HepG2 (cell line): ENCODE results near the gene SNX3. TPM values are rescaled to one million over a fixed set of nuclear protein-coding genes. Genes with fewer than 3 reads are reported as not detected.
A peak's percentile ranks its signal among the peaks of the same experiment; 100 is the strongest.

ENCODE experiments used
- AKAP8 ChIP-seq: sonication (generic); formaldehyde crosslinking; IDR thresholded peaks from 2 replicates; pipeline ENCODE4 v1.5.1; 2020; ENCODE audit warnings: mild to moderate bottlenecking, missing genetic modification reagents
- DZIP1 ChIP-seq: sonication (generic); formaldehyde crosslinking; IDR thresholded peaks from 2 replicates; pipeline ENCODE4 v1.5.0; 2020; ENCODE audit warnings: mild to moderate bottlenecking, missing genetic modification reagents
- FOXP4 ChIP-seq: sonication (generic); formaldehyde crosslinking; IDR thresholded peaks from 2 replicates; pipeline ENCODE4 v1.4.0; 2020; ENCODE audit warnings: missing genetic modification reagents
- GMEB1 ChIP-seq: sonication (generic); formaldehyde crosslinking; IDR thresholded peaks from 2 replicates; pipeline ENCODE4 v1.5.1; 2020; ENCODE audit warnings: missing genetic modification reagents, mild to moderate bottlenecking, borderline replicate concordance
- ISL2 ChIP-seq: sonication (generic); formaldehyde crosslinking; IDR thresholded peaks from 2 replicates; pipeline ENCODE4 v1.5.0; 2020; ENCODE audit warnings: missing genetic modification reagents
- KLF6 ChIP-seq: IDR thresholded peaks from 2 replicates; pipeline ENCODE4 v1.8.0; 2016; ENCODE audit warnings: missing biosample characterization, missing genetic modification reagents
- MXI1 ChIP-seq: IDR thresholded peaks from 3 replicates; pipeline ENCODE4 v1.6.1; 2012; ENCODE audit warnings: low read depth, low read length, inconsistent platforms, borderline replicate concordance
- NRL ChIP-seq: sonication (generic); formaldehyde crosslinking; IDR thresholded peaks from 2 replicates; pipeline ENCODE4 v1.5.0; 2020; ENCODE audit warnings: missing genetic modification reagents, mild to moderate bottlenecking, moderate library complexity, borderline replicate concordance
- TOPORS ChIP-seq: sonication (generic); formaldehyde crosslinking; IDR thresholded peaks from 2 replicates; pipeline ENCODE4 v1.8.0; 2023; ENCODE audit warnings: mild to moderate bottlenecking, missing genetic modification reagents
- U2AF2 ChIP-seq: fragments of 200-400 bp; formaldehyde crosslinking; IDR thresholded peaks from 2 replicates; pipeline ENCODE4 v1.6.1; 2017; ENCODE audit warnings: low read depth, mild to moderate bottlenecking, low read length
- ZNF737 ChIP-seq: sonication (generic); formaldehyde crosslinking; IDR thresholded peaks from 2 replicates; pipeline ENCODE4 v1.5.0; 2020; ENCODE audit warnings: missing genetic modification reagents, mild to moderate bottlenecking, borderline replicate concordance
- ZNF784 ChIP-seq: sonication (generic); formaldehyde crosslinking; IDR thresholded peaks from 2 replicates; pipeline ENCODE4 v1.5.1; 2020; ENCODE audit warnings: missing genetic modification reagents, mild to moderate bottlenecking, borderline replicate concordance
- ZNF83 ChIP-seq: sonication (generic); formaldehyde crosslinking; IDR thresholded peaks from 2 replicates; pipeline ENCODE4 v1.4.0; 2020; ENCODE audit warnings: missing genetic modification reagents, mild to moderate bottlenecking, borderline replicate concordance
- ZNF883 ChIP-seq: sonication (generic); formaldehyde crosslinking; IDR thresholded peaks from 2 replicates; pipeline ENCODE4 v1.5.1; 2020; ENCODE audit warnings: mild to moderate bottlenecking, missing genetic modification reagents; ENCODE audit errors: not compliant biosample characterization
- ZUFSP ChIP-seq: sonication (generic); formaldehyde crosslinking; IDR thresholded peaks from 2 replicates; pipeline ENCODE4 v1.9.0; 2021; ENCODE audit warnings: missing genetic modification reagents, mild to moderate bottlenecking, borderline replicate concordance
- polyA plus RNA-seq, 8 experiments: library from polyadenylated mRNA; depleted of rRNA in 3 of 8; stranded (reverse) in 7 of 8; unstranded in 1 of 8; fragments of >200 nt; fragmentation: Illumina TruSeq in 4 of 8; extraction: Trizol in 4 of 8; gene quantifications; 2 replicates each; pipeline versions ENCODE4 v1.2.1 to v1.2.3, GENCODE V29; 2011 to 2016; ENCODE audit warnings: low read depth in 4 of 8, missing spikeins in 1 of 8, mixed read lengths in 1 of 8; ENCODE audit not compliant: insufficient read depth in 1 of 8
- total RNA-seq, 5 experiments: library from RNA; depleted of rRNA; stranded (reverse); fragments of >200 nt; fragmentation: Illumina TruSeq; extraction: Trizol; gene quantifications; 2 replicates each; pipeline ENCODE4 v1.2.3, GENCODE V29; 2016; ENCODE audit warnings: low read depth in 1 of 5
- TF ChIP-seq, protein P1 (sequence below): fragments of 450-650 bp; IDR thresholded peaks from 2 replicates; pipeline ENCODE4 v1.6.1; 2016

SNX3 gene
- total and polyA plus RNA-seq, 2 of the 13 experiments (the other 11 are each of a cell fraction or from before 2014, with no cell fraction given) = 84.9 to 226 TPM

- TF ChIP-seq ZNF83 (CRISPR knock-in tag) (no peak; the same call in 1 of the 2 replicates), ISL2 (CRISPR knock-in tag) (peak; percentile 77; the same call in 1 of the 2 replicates), AKAP8 (peak; percentile 63; the same call in 1 of the 2 replicates), ZNF737 (CRISPR knock-in tag) (no peak), MXI1 (peak; percentile 87; the same call in 1 of the 3 replicates), U2AF2 (no peak), FOXP4 (CRISPR knock-in tag) (peak; percentile 19; the same call in 1 of the 2 replicates), TOPORS (CRISPR knock-in tag) (0 out of 2 replicates have a peak, but pooled peaks have one; percentile 23), DZIP1 (no peak), ZNF784 (peak; percentile 39; the same call in 1 of the 2 replicates), ZUFSP (CRISPR knock-in tag) (no peak), ZNF883 (peak; percentile 48), GMEB1 (peak; percentile 82; the same call in 1 of the 2 replicates), NRL (peak; percentile 79; the same call in 1 of the 2 replicates), KLF6 (CRISPR knock-in tag) (peak; percentile 78)
- TF ChIP-seq, protein P1, sequence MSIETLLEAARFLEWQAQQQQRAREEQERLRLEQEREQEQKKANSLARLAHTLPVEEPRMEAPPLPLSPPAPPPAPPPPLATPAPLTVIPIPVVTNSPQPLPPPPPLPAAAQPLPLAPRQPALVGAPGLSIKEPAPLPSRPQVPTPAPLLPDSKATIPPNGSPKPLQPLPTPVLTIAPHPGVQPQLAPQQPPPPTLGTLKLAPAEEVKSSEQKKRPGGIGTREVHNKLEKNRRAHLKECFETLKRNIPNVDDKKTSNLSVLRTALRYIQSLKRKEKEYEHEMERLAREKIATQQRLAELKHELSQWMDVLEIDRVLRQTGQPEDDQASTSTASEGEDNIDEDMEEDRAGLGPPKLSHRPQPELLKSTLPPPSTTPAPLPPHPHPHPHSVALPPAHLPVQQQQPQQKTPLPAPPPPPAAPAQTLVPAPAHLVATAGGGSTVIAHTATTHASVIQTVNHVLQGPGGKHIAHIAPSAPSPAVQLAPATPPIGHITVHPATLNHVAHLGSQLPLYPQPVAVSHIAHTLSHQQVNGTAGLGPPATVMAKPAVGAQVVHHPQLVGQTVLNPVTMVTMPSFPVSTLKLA = 0 out of 2 replicates have a peak, but pooled peaks have one; percentile 42
Measured at GRCh38 chr6:108294727-108295625, 34.1 kb upstream of the SNX3 start, which contains the start of gene AFG1L (continued).
